Muscle of back (tissue), 11 donors: ENCODE measurements around the gene SLC24A5. TPM values are rescaled to one million over a fixed set of nuclear protein-coding genes. Genes with fewer than 3 reads are reported as not detected.
A peak's percentile ranks its signal among the peaks of the same experiment; 100 is the strongest.

Experiments used
- DNase-seq, 3 donors: peaks; one replicate each; pipeline versions ENCODE4 v3.0.0 to v3.0.0-alpha.2; 2013
- polyA plus RNA-seq, 10 donors: library from polyadenylated mRNA; unstranded; fragments of 120-200 nt; gene quantifications; one replicate each; pipeline ENCODE4 v1.2.1, GENCODE V29; 2013; ENCODE audit not compliant: insufficient read length in 10 of 10

The SLC24A5 gene
- polyA plus RNA-seq, 10 donors, result 1.3 to 1.9 TPM; not detected in 8

- no peak for DNase-seq
These were observed 10.8 kb upstream of the SLC24A5 start for GRCh38 chr15:48109856-48110531.

DNA sequence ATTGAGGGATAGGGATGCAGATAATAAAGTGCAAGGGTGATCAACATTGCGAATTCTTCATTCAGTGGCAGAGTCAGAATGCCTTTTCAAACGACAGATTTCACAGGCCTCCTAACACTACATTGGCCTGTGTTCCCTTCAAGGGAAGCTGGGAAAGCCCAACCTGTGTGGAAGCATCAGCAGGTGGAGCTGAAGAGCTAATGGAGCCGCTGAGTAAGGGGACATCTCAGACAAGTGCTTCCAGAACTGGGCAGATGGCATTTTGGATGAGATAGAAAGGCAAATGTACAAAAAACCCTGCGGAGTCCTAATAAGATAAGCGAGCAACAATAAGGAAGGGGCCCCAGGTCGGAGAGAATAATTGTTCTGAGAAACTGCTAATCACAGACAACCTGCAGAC, 8.5 kb upstream of the SLC24A5 start:
- no peak for DNase-seq

- DNase-seq, result no peak
These were observed 1.5 kb upstream of the SLC24A5 start for GRCh38 chr15:48119277-48119676.

DNA sequence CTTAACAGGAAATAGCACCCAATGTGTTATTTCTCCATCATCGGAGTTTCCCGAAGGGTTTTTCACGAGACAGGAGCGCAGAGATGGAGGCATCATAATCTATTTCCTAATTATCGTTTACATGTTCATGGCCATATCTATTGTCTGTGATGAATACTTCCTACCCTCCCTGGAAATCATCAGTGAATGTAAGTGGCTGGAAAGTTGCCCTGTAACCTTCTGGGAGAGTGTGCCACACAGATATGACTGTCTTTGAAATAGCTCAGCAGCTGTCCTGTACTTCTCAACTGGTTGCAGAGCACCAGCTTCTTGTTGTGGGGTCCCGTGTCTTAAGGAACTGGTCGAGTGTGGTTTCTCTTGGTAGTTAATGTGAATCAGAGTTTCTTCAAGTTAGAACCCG, 1.1 kb downstream of the SLC24A5 start:
- DNase-seq, result no peak

GRCh38 chr15:48126667-48127355, 6.0 kb downstream of the SLC24A5 start:
- DNase-seq, result no peak

GRCh38 chr15:48131324-48131723, 10.5 kb downstream of the SLC24A5 start:
- DNase-seq, result no peak

- DNase-seq, result no peak
These were observed 12.1 kb downstream of the SLC24A5 start for GRCh38 chr15:48132874-48133273.

GRCh38 chr15:48143856-48144255, 23.1 kb downstream of the SLC24A5 start:
- DNase-seq, result peak in 1 of 3 donors; percentile 3

DNA sequence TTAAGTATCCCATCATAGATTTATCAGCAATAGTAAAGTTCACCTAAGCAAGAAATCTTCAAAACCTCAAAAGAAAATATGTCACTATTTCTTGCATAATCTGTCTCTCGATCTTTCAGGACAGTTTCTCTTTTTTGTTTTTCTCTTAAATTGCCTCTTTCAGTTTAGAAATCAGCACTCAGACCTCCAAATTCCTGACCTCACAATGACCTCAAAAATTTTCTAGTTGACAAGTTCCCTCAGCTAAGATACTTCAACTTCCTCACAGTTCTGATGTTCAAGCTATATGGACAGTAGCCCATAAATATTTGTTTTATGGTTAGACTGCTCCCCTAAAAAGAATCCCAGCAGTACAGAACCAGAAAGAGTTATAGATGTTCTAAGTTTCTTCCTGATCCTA, 24.1 kb downstream of the SLC24A5 start:
- DNase-seq, result peak; percentile 6 to 21 (median 7)

- no peak for DNase-seq
These were observed 25.1 kb downstream of the SLC24A5 start for GRCh38 chr15:48145923-48146322.

- DNase-seq, result no peak
These were observed 26.6 kb downstream of the SLC24A5 start for GRCh38 chr15:48147358-48147757.

DNA sequence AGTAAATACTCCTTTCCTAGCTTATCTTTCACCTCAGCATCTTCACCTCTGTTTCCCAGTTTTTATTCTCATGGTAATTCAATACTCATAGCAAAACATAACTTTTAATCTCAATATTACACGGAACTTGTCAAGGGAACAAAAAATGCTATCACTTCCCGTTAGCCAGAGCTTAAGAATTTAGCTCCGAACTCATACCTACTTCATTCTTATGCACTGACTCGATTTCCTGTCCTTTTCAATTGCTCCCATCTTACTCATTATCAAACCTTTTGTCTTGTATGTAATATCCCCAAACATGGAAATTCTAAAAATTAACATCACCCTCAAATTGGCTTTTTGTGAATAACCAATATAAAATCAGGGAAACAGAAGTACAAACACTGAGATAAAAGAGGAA, 29.1 kb downstream of the SLC24A5 start:
- peak in 1 of 3 donors; percentile 49 for DNase-seq

DNA sequence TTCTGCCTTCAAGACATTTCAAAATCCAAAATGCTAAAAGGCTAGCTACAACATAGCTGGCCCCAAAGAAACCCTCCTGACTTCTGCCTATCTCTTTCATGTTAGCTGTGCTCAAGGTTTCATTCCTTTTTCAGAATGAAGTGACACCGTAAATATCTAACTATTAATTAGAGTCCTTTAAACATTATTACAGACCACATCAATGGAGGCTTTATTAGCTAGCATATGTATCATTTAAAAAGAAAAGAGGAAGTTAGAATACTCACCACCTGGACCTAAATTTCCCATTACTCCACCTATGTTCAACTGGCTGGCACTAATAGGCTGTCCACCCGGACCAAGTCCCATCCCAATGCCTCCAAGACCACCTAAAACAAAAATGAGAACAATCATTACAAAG, 32.7 kb downstream of the SLC24A5 start:
- DNase-seq, result no peak

DNA sequence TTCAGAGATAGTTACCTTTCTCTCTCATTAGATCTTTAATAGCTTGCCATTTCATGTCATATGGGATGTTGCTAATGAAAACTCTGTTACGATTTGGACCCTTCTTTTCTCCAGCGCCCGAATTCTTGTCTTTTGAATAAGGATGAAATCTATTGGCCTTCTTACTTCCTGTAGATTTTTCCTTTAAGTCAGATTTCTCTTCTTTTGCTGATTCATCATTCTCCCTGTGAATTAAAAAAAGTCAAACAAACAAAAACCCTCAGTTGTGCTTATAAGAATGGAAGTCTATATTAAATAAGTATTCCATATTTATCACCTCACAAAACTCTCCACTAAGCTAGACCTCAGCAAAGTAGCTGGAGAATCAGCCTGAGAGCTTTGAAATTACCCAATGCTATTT, 47.8 kb downstream of the SLC24A5 start:
- no peak for DNase-seq

DNA sequence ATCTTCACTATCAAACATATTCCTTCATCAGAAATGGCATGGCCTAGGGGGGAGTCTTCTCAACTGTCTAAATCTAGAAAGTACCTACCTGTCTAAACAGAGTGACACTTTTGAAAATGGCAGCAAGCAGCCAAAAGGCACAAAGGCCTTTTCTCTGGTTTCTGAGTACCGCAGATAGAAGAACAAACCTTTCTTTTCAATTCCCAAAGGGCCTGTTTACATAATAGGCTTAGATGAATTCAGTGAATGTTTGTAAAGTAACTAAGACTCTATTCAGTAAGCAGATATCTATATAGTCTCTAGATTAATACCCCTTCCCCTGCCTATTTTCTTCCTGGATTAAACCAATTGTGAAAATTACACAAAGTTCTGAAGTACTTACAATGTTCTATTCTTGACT, 50.2 kb downstream of the SLC24A5 start:
- no peak for DNase-seq

DNA sequence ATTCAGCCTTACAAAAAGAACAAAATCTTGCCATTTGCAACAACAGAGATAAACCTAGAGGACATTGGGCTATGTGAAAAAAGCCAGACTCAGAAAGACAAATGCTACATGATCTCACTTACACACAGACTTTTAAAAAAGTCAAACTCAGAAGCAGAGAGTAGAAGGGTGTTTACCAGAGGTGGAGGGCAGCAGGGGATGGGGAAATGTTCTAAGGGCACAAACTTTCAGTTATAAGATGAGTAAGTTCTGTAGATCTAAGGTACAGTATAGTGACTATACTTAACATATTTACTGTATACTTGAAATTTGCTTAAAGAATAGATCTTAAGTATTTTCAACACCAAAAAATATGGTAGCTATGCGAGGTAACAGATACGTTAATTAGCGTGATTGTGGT, 54.3 kb downstream of the SLC24A5 start:
- no peak for DNase-seq

DNA sequence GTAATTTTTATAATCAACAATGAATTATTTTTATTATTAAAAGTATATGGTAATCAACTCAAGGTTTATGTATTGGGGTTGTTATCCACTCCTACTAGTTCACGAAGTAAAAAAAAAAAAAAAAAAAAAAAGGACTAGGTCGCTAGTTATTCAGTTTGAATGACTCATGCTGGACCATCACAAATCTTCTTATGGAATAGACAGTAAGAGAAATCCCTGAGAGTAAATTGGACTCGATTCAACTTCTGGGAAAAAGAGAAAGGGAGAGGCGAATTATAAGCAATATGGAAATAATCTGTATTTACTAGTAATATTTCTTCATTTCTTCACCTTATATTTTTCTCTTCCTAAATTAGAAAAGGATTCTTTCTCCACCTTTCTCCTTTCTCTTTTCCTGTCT, 55.3 kb downstream of the SLC24A5 start:
- DNase-seq, result peak; percentile 22 to 41 (median 26)

DNA sequence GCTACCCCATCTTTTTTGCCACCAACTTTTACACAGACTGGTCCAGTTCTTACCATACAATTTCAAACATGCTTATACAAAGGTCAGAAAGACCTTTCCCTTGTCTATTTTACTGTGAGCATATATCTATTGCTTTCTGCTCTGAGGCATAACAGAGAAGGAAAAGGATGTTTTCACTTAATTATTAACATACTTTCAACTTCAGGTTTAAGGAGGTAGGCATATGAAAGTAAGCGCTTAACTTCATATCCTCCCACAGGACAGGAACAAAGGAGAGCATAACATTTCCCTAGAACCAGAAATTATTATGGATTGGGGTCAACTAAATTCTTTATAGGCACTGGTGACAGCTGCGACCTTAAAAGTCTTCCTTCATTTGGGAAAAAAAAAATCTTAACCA, 56.2 kb downstream of the SLC24A5 start:
- DNase-seq, result no peak

DNA sequence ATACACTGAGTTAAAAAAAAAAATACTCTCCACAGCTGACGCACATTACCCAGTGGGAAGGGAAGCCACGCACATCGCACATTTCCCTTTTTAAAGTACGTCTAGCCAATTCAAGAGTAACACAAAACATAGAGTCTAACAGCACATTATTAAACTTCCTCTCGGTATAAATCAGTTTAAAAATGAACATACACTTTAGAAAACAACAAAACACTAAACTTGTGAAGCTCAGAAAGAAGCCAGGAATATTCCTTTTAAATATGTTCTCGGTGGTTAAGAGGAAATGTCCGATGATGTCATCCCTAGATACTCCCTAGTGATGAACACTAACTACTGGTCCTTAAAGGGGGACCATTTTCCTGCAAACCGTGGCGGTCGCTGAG, 56.6 kb downstream of the SLC24A5 start:
- DNase-seq, result peak; percentile 34 to 88 (median 66)

GRCh38 chr15:48177766-48178647, 57.2 kb downstream of the SLC24A5 start, which contains the start of gene MYEF2:
Gene MYEF2 (minus strand): TSS chr15:48178295. CDS start chr15:48178237, 58 bp downstream.
- peak; percentile 40 to 82 (median 55) for DNase-seq

DNA sequence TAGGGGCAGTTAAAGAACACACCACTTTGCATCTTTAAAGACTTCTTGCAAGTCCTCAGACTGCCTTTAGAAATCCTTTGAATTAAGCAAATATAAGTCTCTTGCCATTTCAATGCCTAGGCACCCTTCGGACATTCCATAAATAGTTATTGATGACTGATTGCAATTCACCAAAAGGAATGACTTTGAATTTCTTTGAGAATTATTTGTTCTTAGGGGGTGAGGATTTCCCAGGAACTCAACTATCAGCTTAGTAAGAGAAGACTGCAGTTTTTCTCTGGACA, 57.8 kb downstream of the SLC24A5 start:
- DNase-seq, result no peak

DNA sequence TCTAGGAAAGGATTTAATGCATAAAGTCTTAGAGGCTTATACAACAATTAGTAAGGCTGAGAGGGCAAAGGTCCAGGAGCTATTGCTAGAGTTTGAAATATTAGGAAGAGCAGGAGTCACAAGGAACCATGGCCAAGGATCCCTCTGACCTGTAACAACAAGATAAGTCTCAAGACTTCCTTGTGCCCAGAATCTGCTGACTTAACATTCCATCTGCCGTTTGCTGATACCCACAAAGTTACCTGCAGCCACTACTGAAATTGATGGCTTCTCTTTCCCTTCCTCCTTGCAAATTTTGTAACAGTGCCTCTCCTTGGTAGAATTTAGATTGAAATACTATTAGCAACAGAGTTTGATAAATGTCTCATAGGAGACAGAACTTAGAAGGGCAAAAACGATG, 62.0 kb downstream of the SLC24A5 start:
- DNase-seq, result no peak

GRCh38 chr15:48185529-48185928, 64.7 kb downstream of the SLC24A5 start:
- DNase-seq, result no peak
